CD4-positive, alpha-beta T cell treated with Interferon gamma for 1 hour (primary cell): Measurements from ENCODE around the gene PAGR1.
A peak's percentile ranks its signal among the peaks of the same experiment; 100 is the strongest.
"Not testable (repeated sequence)": the region's sequence is repeated elsewhere in the genome, so short reads cannot be mapped to it uniquely, and the experiment has no call there.

Source experiments
- DNase-seq: peaks from one replicate; pipeline ENCODE4 v3.0.0-alpha.2; 2020

Gene PAGR1

GRCh38 chr16:29793153-29793552, 22.8 kb upstream of the PAGR1 start:
- not testable (repeated sequence) for DNase-seq

GRCh38 chr16:29794231-29794710, 21.7 kb upstream of the PAGR1 start:
- DNase-seq: no peak

GRCh38 chr16:29802416-29802935, 13.5 kb upstream of the PAGR1 start:
- DNase-seq: no peak

- no peak for DNase-seq
Measured at GRCh38 chr16:29804020-29804419, 11.9 kb upstream of the PAGR1 start.

GRCh38 chr16:29804455-29805231, 11.3 kb upstream of the PAGR1 start:
- DNase-seq: no peak

GRCh38 chr16:29805232-29806098, 10.5 kb upstream of the PAGR1 start:
- DNase-seq: peak; percentile 97

- DNase-seq: no peak
Measured at GRCh38 chr16:29806099-29806579, 9.8 kb upstream of the PAGR1 start, which contains the start of gene MAZ. Gene MAZ (plus strand): TSS chr16:29806529. CDS start chr16:29806702, 173 bp downstream.

GRCh38 chr16:29806641-29807425, 9.1 kb upstream of the PAGR1 start:
- peak; percentile 33 for DNase-seq

- DNase-seq: peak; percentile 91
Measured at GRCh38 chr16:29807426-29808218, 8.3 kb upstream of the PAGR1 start.

- peak; percentile 18 for DNase-seq
Measured at GRCh38 chr16:29808219-29808900, 7.6 kb upstream of the PAGR1 start.

- DNase-seq: no peak
Measured at GRCh38 chr16:29809031-29809747, 6.8 kb upstream of the PAGR1 start.

- peak; percentile 42 for DNase-seq
Measured at GRCh38 chr16:29809850-29810698, 5.9 kb upstream of the PAGR1 start.

- no peak for DNase-seq
Measured at GRCh38 chr16:29810699-29811169, 5.2 kb upstream of the PAGR1 start.

- peak; percentile 86 for DNase-seq
Measured at GRCh38 chr16:29811170-29811895, 4.6 kb upstream of the PAGR1 start.

- DNase-seq: peak; percentile 44
Measured at GRCh38 chr16:29811896-29812665, 3.9 kb upstream of the PAGR1 start, which contains the start of gene PRRT2. Gene PRRT2 (plus strand): TSS chr16:29812193. CDS start chr16:29813055, 862 bp downstream.

- DNase-seq: no peak
Measured at GRCh38 chr16:29812754-29813643, 3.0 kb upstream of the PAGR1 start.
